BE2C (cell line): Measurements from ENCODE around the gene CACTIN.

Source experiments
- DNase-seq: peaks from one replicate; pipeline ENCODE4 v3.0.0-alpha.2; 2020
- H3K27me3 ChIP-seq: fragments of 250-450 bp; sonication (Bioruptor Pico); 2 replicates; pipeline ENCODE4 v1.5.1; 2020; ENCODE audit warnings: mild to moderate bottlenecking
- H3K36me3 ChIP-seq: fragments of 250-450 bp; sonication (Bioruptor Pico); 2 replicates; pipeline ENCODE4 v1.5.1; 2020; ENCODE audit warnings: mild to moderate bottlenecking
- H3K4me1 ChIP-seq: fragments of 250-450 bp; sonication (Bioruptor Pico); 2 replicates; pipeline ENCODE4 v1.5.1; 2020
- H3K4me3 ChIP-seq: 2 replicates; pipeline ENCODE4 v1.5.1; 2011; ENCODE audit warnings: low read depth, low read length
- H3K9me3 ChIP-seq: fragments of 250-450 bp; sonication (Bioruptor Pico); 2 replicates; pipeline ENCODE4 v1.5.1; 2020
- TF ChIP-seq, protein P1 (sequence below): IDR thresholded peaks from 2 replicates; pipeline ENCODE4 v1.5.1; 2012; ENCODE audit warnings: mild to moderate bottlenecking, low read depth, low read length

The CACTIN gene

GRCh38 chr19:3646336-3647092, 19.9 kb upstream of the CACTIN start:
- no peak for DNase-seq
- TF ChIP-seq, protein P1, sequence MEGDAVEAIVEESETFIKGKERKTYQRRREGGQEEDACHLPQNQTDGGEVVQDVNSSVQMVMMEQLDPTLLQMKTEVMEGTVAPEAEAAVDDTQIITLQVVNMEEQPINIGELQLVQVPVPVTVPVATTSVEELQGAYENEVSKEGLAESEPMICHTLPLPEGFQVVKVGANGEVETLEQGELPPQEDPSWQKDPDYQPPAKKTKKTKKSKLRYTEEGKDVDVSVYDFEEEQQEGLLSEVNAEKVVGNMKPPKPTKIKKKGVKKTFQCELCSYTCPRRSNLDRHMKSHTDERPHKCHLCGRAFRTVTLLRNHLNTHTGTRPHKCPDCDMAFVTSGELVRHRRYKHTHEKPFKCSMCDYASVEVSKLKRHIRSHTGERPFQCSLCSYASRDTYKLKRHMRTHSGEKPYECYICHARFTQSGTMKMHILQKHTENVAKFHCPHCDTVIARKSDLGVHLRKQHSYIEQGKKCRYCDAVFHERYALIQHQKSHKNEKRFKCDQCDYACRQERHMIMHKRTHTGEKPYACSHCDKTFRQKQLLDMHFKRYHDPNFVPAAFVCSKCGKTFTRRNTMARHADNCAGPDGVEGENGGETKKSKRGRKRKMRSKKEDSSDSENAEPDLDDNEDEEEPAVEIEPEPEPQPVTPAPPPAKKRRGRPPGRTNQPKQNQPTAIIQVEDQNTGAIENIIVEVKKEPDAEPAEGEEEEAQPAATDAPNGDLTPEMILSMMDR = no peak

GRCh38 chr19:3645726-3646125, 19.1 kb upstream of the CACTIN start:
- Histone ChIP-seq H3K4me1 (no peaks in the 10 kb centered on the region; the same call in 1 of the 2 replicates), H3K9me3 (no peaks in the 10 kb centered on the region), H3K27me3 (no peaks in the 10 kb centered on the region), H3K36me3 (no peaks in the 10 kb centered on the region; the same call in 1 of the 2 replicates), H3K4me3 (no peak overlapping the region)
- DNase-seq = no peak
- TF ChIP-seq, protein P1 = no peak

More at GRCh38 chr19:3646336-3647092, 19.9 kb upstream of the CACTIN start:
- H3K9me3 ChIP-seq = no peaks in the 10 kb centered on the region
- H3K27me3 ChIP-seq = no peaks in the 10 kb centered on the region
- H3K4me3 ChIP-seq = no peak overlapping the region
- no peaks in the 10 kb centered on the region; the same call in 1 of the 2 replicates for H3K36me3 ChIP-seq
- H3K4me1 ChIP-seq = no peaks in the 10 kb centered on the region; the same call in 1 of the 2 replicates

- Histone ChIP-seq H3K4me1 (no peaks in the 10 kb centered on the region; the same call in 1 of the 2 replicates), H3K27me3 (no peaks in the 10 kb centered on the region), H3K4me3 (no peak overlapping the region), H3K36me3 (no peaks in the 10 kb centered on the region; the same call in 1 of the 2 replicates), H3K9me3 (no peaks in the 10 kb centered on the region)
- TF ChIP-seq, protein P1 = no peak
- DNase-seq = no peak
Observed at GRCh38 chr19:3645067-3645396, 18.4 kb upstream of the CACTIN start.

- TF ChIP-seq, protein P1 = no peak
- peak; percentile 47 for DNase-seq
- Histone ChIP-seq H3K4me1 (no peaks in the 10 kb centered on the region; the same call in 1 of the 2 replicates), H3K9me3 (no peaks in the 10 kb centered on the region), H3K4me3 (no peak overlapping the region), H3K36me3 (no peaks in the 10 kb centered on the region; the same call in 1 of the 2 replicates), H3K27me3 (no peaks in the 10 kb centered on the region)
Observed at GRCh38 chr19:3644351-3645066, 17.9 kb upstream of the CACTIN start.

- no peak for DNase-seq
- H3K27me3 ChIP-seq = no peaks in the 10 kb centered on the region
- no peaks in the 10 kb centered on the region; the same call in 1 of the 2 replicates for H3K36me3 ChIP-seq
- TF ChIP-seq, protein P1 = no peak
- no peaks in the 10 kb centered on the region for H3K9me3 ChIP-seq
- no peaks in the 10 kb centered on the region; the same call in 1 of the 2 replicates for H3K4me1 ChIP-seq
- H3K4me3 ChIP-seq = no peak overlapping the region
Observed at GRCh38 chr19:3643674-3644313, 17.2 kb upstream of the CACTIN start.
